H1 (cell line): ENCODE measurements around the gene MAML3. TPM values are rescaled to one million over a fixed set of nuclear protein-coding genes. Genes with fewer than 3 reads are reported as not detected.

ENCODE experiments used
- CTCF ChIA-PET: fragments of 300-600 bp; sonication (Branson Sonifier 250); formaldehyde crosslinking; loops from one replicate; lab custom pipeline; 2021; ENCODE audit not compliant: partially characterized antibody; lab: Charles Lee
- POLR2A ChIA-PET: fragments of 300-600 bp; sonication (Branson Sonifier 250); formaldehyde crosslinking; loops from one replicate; lab custom pipeline; 2021; ENCODE audit warnings: inconsistent platforms; ENCODE audit not compliant: partially characterized antibody; lab: Charles Lee
- DNase-seq, 2 experiments: peaks; one replicate each; pipeline versions ENCODE4 v3.0.0 to v3.0.0-alpha.2; 2010 to 2022; ENCODE audit warnings: low spot score in 2 of 2, low read depth in 1 of 2, mixed read lengths in 1 of 2
- FAIRE-seq: peaks from 2 replicates; lab custom pipeline; 2011; peaks lifted over from hg19 to GRCh38; lab: Jason Lieb, UNC
- H2AFZ ChIP-seq: 2 replicates; pipeline ENCODE4 v1.8.1; 2012; ENCODE audit warnings: low read length, inconsistent platforms
- H2AK5ac ChIP-seq: 2 replicates; pipeline ENCODE4 v1.6.1; 2013; ENCODE audit warnings: low read depth, low read length
- H2BK120ac ChIP-seq: replicated peaks from 2 replicates; pipeline ENCODE3; 2013; ENCODE audit warnings: low read depth, low read length, inconsistent platforms
- H2BK12ac ChIP-seq: 2 replicates; pipeline ENCODE4 v1.6.1; 2013; ENCODE audit warnings: low read depth, low read length
- H2BK15ac ChIP-seq: 2 replicates; pipeline ENCODE4 v1.6.1; 2013; ENCODE audit warnings: low read length
- H2BK20ac ChIP-seq: 2 replicates; pipeline ENCODE4 v1.6.1; 2013; ENCODE audit warnings: low read length
- H2BK5ac ChIP-seq: 2 replicates; pipeline ENCODE4 v1.6.1; 2013; ENCODE audit warnings: low read depth, low read length
- H3K14ac ChIP-seq: 2 replicates; pipeline ENCODE4 v1.6.1; 2013; ENCODE audit warnings: inconsistent platforms; ENCODE audit not compliant: insufficient read length
- H3K18ac ChIP-seq: 2 replicates; pipeline ENCODE4 v1.6.1; 2013; ENCODE audit warnings: low read length; ENCODE audit errors: extremely low read depth
- H3K23ac ChIP-seq: 2 replicates; pipeline ENCODE4 v1.6.1; 2013; ENCODE audit warnings: inconsistent platforms; ENCODE audit not compliant: insufficient read length
- H3K23me2 ChIP-seq: 2 replicates; pipeline ENCODE4 v1.6.1; 2013; ENCODE audit warnings: low read depth, low read length
- H3K27ac ChIP-seq: 2 replicates; pipeline ENCODE4 v1.6.1; 2011; ENCODE audit warnings: low read depth, low read length, inconsistent platforms
- H3K27me3 ChIP-seq, 4 experiments: replicated peaks in 1 of 4; 1 replicate in 1 of 4; 2 replicates in 3 of 4; pipeline versions ENCODE4 v1.6.1 to v1.8.1; 2011 to 2013; ENCODE audit warnings: low read length in 3 of 4, mild to moderate bottlenecking in 3 of 4, inconsistent platforms in 2 of 4, mixed read lengths in 2 of 4, moderate library complexity in 1 of 4; ENCODE audit not compliant: control insufficient read depth in 3 of 4, insufficient read depth in 3 of 4; ENCODE audit errors: extremely low read depth in 1 of 4
- H3K36me3 ChIP-seq, 4 experiments: 2 replicates each; pipeline versions ENCODE4 v1.6.1 to v1.8.1; 2011 to 2013; ENCODE audit warnings: mild to moderate bottlenecking in 4 of 4, low read length in 3 of 4, moderate library complexity in 2 of 4, control low read depth in 1 of 4, inconsistent platforms in 1 of 4; ENCODE audit not compliant: insufficient read depth in 4 of 4, control insufficient read depth in 2 of 4
- H3K4ac ChIP-seq: replicated peaks from 2 replicates; pipeline ENCODE3; 2013; ENCODE audit warnings: low read length, low read depth, mixed read lengths, inconsistent platforms; ENCODE audit not compliant: insufficient read length
- H3K4me1 ChIP-seq, 4 experiments: replicated peaks in 1 of 4; 1 replicate in 1 of 4; 2 replicates in 3 of 4; pipeline versions ENCODE4 v1.6.1 to v1.8.1; 2011 to 2013; ENCODE audit warnings: low read length in 3 of 4, inconsistent platforms in 2 of 4, mixed read lengths in 1 of 4; ENCODE audit not compliant: insufficient read depth in 4 of 4, control insufficient read depth in 3 of 4
- H3K4me2 ChIP-seq, 2 experiments: 2 replicates each; pipeline versions ENCODE4 v1.6.1 to v1.8.1; 2011 to 2013; ENCODE audit warnings: low read depth in 2 of 2, low read length in 2 of 2, control low read depth in 1 of 2, inconsistent platforms in 1 of 2, mild to moderate bottlenecking in 1 of 2; ENCODE audit not compliant: insufficient read depth in 1 of 2
- H3K4me3 ChIP-seq, 4 experiments: fragments of 200-600, 300-600 bp in 1 of 4; sonication (generic), shearing (Covaris generic), sonication (Bioruptor Twin) in 1 of 4; 2 replicates each; pipeline versions ENCODE4 v1.5.1 to v1.8.1; 2011 to 2016; ENCODE audit warnings: low read length in 4 of 4, low read depth in 3 of 4, control low read depth in 2 of 4, inconsistent platforms in 2 of 4, mild to moderate bottlenecking in 2 of 4, mixed read lengths in 1 of 4, moderate library complexity in 1 of 4; ENCODE audit not compliant: insufficient read depth in 2 of 4; ENCODE audit errors: extremely low read depth in 1 of 4
- H3K56ac ChIP-seq: replicated peaks from 2 replicates; pipeline ENCODE3; 2013; ENCODE audit warnings: low read depth, mild to moderate bottlenecking, mixed read lengths, low read length, inconsistent platforms; ENCODE audit not compliant: insufficient read length
- H3K79me1 ChIP-seq: 2 replicates; pipeline ENCODE4 v1.6.1; 2013; ENCODE audit warnings: low read depth, low read length, control low read depth
- H3K79me2 ChIP-seq, 2 experiments: 2 replicates each; pipeline versions ENCODE4 v1.6.1 to v1.8.1; 2012 to 2013; ENCODE audit warnings: low read length in 2 of 2, mild to moderate bottlenecking in 2 of 2, inconsistent platforms in 1 of 2; ENCODE audit not compliant: insufficient read depth in 2 of 2, control insufficient read depth in 1 of 2
- H3K9ac ChIP-seq, 4 experiments: replicated peaks in 1 of 4; 1 replicate in 1 of 4; 2 replicates in 3 of 4; pipeline versions ENCODE4 v1.6.1 to v1.8.1; 2011 to 2013; ENCODE audit warnings: low read depth in 3 of 4, low read length in 3 of 4, control low read depth in 2 of 4, mild to moderate bottlenecking in 2 of 4, moderate library complexity in 2 of 4, inconsistent platforms in 1 of 4; ENCODE audit errors: extremely low read depth in 1 of 4
- H3K9me3 ChIP-seq, 2 experiments: 2 replicates each; pipeline versions ENCODE4 v1.6.1 to v1.8.1; 2012 to 2013; ENCODE audit warnings: mild to moderate bottlenecking in 2 of 2, moderate library complexity in 2 of 2, control low read depth in 1 of 2, inconsistent platforms in 1 of 2, low read depth in 1 of 2, low read length in 1 of 2, mixed read lengths in 1 of 2; ENCODE audit not compliant: insufficient read depth in 2 of 2
- H4K20me1 ChIP-seq, 2 experiments: replicated peaks in 1 of 2; 2 replicates each; pipeline versions ENCODE3 to v1.8.1; 2011 to 2013; ENCODE audit warnings: inconsistent platforms in 2 of 2, low read length in 2 of 2, mild to moderate bottlenecking in 1 of 2; ENCODE audit not compliant: insufficient read depth in 2 of 2, control insufficient read depth in 1 of 2
- H4K5ac ChIP-seq: 2 replicates; pipeline ENCODE4 v1.6.1; 2013; ENCODE audit warnings: low read length, low read depth, mixed read lengths, inconsistent platforms; ENCODE audit not compliant: insufficient read length
- H4K8ac ChIP-seq: 2 replicates; pipeline ENCODE4 v1.8.0; 2013; ENCODE audit warnings: mild to moderate bottlenecking, moderate library complexity, low read length, inconsistent platforms; ENCODE audit not compliant: insufficient read depth; ENCODE audit errors: extremely low read depth
- H4K91ac ChIP-seq: replicated peaks from 2 replicates; pipeline ENCODE3; 2013; ENCODE audit warnings: low read length, mixed read lengths, inconsistent platforms; ENCODE audit not compliant: insufficient read length
- CEBPB ChIP-seq: IDR thresholded peaks from 2 replicates; pipeline ENCODE4 v1.6.1; 2012; ENCODE audit warnings: low read depth, low read length
- CREB1 ChIP-seq: IDR thresholded peaks from 2 replicates; pipeline ENCODE4 v1.6.1; 2012; ENCODE audit warnings: inconsistent platforms
- EZH2 ChIP-seq: fragments of 200-600 bp; sonication (generic); IDR thresholded peaks from 2 replicates; pipeline ENCODE4 v1.7.1; 2012; ENCODE audit warnings: low read depth, mild to moderate bottlenecking, moderate library complexity, low read length, inconsistent platforms; ENCODE audit not compliant: severe bottlenecking
- HDAC6 ChIP-seq: IDR thresholded peaks from one replicate; pipeline ENCODE4 v1.7.1; 2012; ENCODE audit warnings: low read depth, mild to moderate bottlenecking, inconsistent platforms, low read length, moderate library complexity
- JUN ChIP-seq: IDR thresholded peaks from 2 replicates; pipeline ENCODE4 v1.6.1; 2011; ENCODE audit warnings: low read depth, mild to moderate bottlenecking, improper control_type of control experiment, low read length
- KDM1A ChIP-seq: fragments of 200-600, 300-600 bp; sonication (generic); IDR thresholded peaks from 2 replicates; pipeline ENCODE4 v1.7.1; 2016; ENCODE audit warnings: mild to moderate bottlenecking, low read length, borderline replicate concordance
- KDM5A ChIP-seq: fragments of 200-600 bp; IDR thresholded peaks from 2 replicates; pipeline ENCODE4 v1.7.1; 2012; ENCODE audit warnings: mild to moderate bottlenecking, low read length, inconsistent platforms, mixed read lengths
- POLR2AphosphoS5 ChIP-seq: IDR thresholded peaks from 2 replicates; pipeline ENCODE4 v1.6.1; 2011; ENCODE audit warnings: low read depth, low read length
- RNF2 ChIP-seq: fragments of 200-900, 300-1000 bp; sonication (generic); IDR thresholded peaks from 2 replicates; pipeline ENCODE4 v1.7.1; 2016; ENCODE audit warnings: borderline replicate concordance, low read depth, mild to moderate bottlenecking, antibody characterized with exemption, low read length; ENCODE audit not compliant: poor library complexity, severe bottlenecking; ENCODE audit errors: missing control alignments
- RXRA ChIP-seq: IDR thresholded peaks from 2 replicates; pipeline ENCODE4 v1.6.1; 2011; ENCODE audit warnings: low read depth, mild to moderate bottlenecking, low read length, moderate library complexity; ENCODE audit not compliant: insufficient read depth
- SIN3A ChIP-seq, 2 experiments: IDR thresholded peaks in 1 of 2; conservative IDR thresholded peaks in 1 of 2; 2 replicates each; pipeline ENCODE4 v1.6.1; 2011 to 2012; ENCODE audit warnings: low read length in 2 of 2, improper control_type of control experiment in 1 of 2, low read depth in 1 of 2, mild to moderate bottlenecking in 1 of 2
- SIX5 ChIP-seq: IDR thresholded peaks from 2 replicates; pipeline ENCODE4 v1.6.1; 2011; ENCODE audit warnings: mild to moderate bottlenecking, low read depth, low read length
- SUZ12 ChIP-seq: fragments of 200-600 bp; sonication (generic); IDR thresholded peaks from 2 replicates; pipeline ENCODE4 v1.6.1; 2012; ENCODE audit warnings: mild to moderate bottlenecking, inconsistent platforms, low read length, moderate library complexity, mixed read lengths
- TCF12 ChIP-seq: IDR thresholded peaks from 2 replicates; pipeline ENCODE4 v1.6.1; 2011; ENCODE audit warnings: low read depth, mild to moderate bottlenecking, low read length
- YY1 ChIP-seq: IDR thresholded peaks from 2 replicates; pipeline ENCODE4 v1.6.1; 2011; ENCODE audit warnings: low read depth, mild to moderate bottlenecking, low read length
- WGBS, 2 experiments: shearing (Covaris generic) in 1 of 2; methylation state at CpG; one replicate each; pipeline versions ENCODE4 v1.1.6 to v1.1.7; 2013 to 2015; ENCODE audit warnings: low lambda C conversion rate in 2 of 2, mixed read lengths in 2 of 2, inconsistent platforms in 1 of 2, low coverage in 1 of 2, missing lambda C conversion rate in 1 of 2; ENCODE audit not compliant: insufficient replicate concordance in 2 of 2, insufficient coverage in 1 of 2, insufficient read length in 1 of 2; ENCODE audit errors: extremely low coverage in 1 of 2, missing lambda C conversion rate in 1 of 2; 5-methylcytosine and 5-hydroxymethylcytosine counted together
- polyA plus RNA-seq, 7 experiments: library from polyadenylated mRNA; depleted of rRNA in 3 of 7; stranded (reverse) in 5 of 7; unstranded in 2 of 7; fragments of >200 nt in 5 of 7; fragments of 200-250 nt in 2 of 7; gene quantifications; 1 replicate in 5 of 7; 2 replicates in 1 of 7; 4 replicates in 1 of 7; pipeline versions ENCODE4 v1.2.1 to v1.2.3, GENCODE V29; 2011 to 2013; ENCODE audit warnings: missing spikeins in 2 of 7, mixed read lengths in 2 of 7
- total RNA-seq: library from RNA; stranded (reverse); fragmentation: NEBNext Ultra II Directional; extraction: Animal tissue kit (Norgen Biotek cat#: 25700); gene quantifications from 2 replicates; pipeline ENCODE4 v1.2.1, GENCODE V29; 2021

Gene MAML3
- total and polyA plus RNA-seq, 2 of the 8 experiments (the other 6 are each of a cell fraction or from before 2014, with no cell fraction given), result 2.1 to 5.7 TPM

DNA sequence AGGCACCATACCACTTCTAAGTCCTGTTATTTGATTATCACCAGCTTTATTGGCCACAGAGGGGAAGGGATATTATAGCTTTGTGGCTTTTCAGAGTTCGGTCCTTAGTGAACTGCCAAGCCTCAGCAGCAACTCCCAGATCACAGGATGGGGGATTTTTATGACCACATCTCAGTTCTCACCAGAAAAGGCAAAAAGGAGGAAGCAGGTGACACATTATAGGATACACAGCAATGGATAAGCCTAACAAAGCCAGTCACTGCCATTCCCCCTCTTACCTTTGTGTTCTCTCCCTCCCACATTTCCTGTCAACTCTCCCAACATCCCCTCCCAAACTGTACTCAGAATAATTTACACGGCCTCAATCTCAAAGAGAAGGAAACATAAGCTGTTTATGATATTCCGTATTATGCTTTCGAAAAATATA is 345.6 kb downstream of the MAML3 start:
- Histone ChIP-seq H2BK15ac (no peak overlapping the region), H3K79me1 (no peaks in the 10 kb centered on the region), H3K14ac (no peak overlapping the region), H4K20me1 (no peaks in the 10 kb centered on the region), H2BK5ac (no peak overlapping the region), H3K36me3 (no peaks in the 10 kb centered on the region), H3K4me1 (peaks cover 0 to 3% (median 1%) of the 10 kb centered on the region in 4 experiments; a peak in 2 of 7 replicates), H4K8ac (no peak overlapping the region), H3K9ac (no peak overlapping the region), H2AFZ (no peak overlapping the region), H3K9me3 (peaks cover 6 to 7% of the 10 kb centered on the region in 2 experiments; a peak in 3 of 4 replicates), H3K79me2 (no peaks in the 10 kb centered on the region), H3K4me3 (no peak overlapping the region), H3K23me2 (no peaks in the 10 kb centered on the region), H2BK120ac (no peak overlapping the region), H3K4me2 (no peak overlapping the region), H2BK12ac (0 out of 2 replicates have a peak overlapping the region, but pooled peaks have one; percentile 12), H3K23ac (no peak overlapping the region), H3K27ac (no peak overlapping the region), H4K91ac (no peak overlapping the region), H3K27me3 (no peaks in the 10 kb centered on the region), H3K4ac (no peak overlapping the region), H2BK20ac (no peak overlapping the region), H3K56ac (no peak overlapping the region), H3K18ac (no peak overlapping the region), H2AK5ac (no peak overlapping the region), H4K5ac (no peak overlapping the region)
- DNase-seq (no peak), FAIRE-seq (no peak)
- 83% methylated on average over 4 of the region's 4 CpGs; no CpG with 5 or more reads in 1 of the 2 experiments for WGBS, 2 experiments
- ChIA-PET POLR2A (interaction anchor here (1.0 to 1.8 kb wide), 2 partner anchors 9 to 17 kb away, joined by 3 to 4 read pairs; no protein-coding TSS in a partner anchor), CTCF (interaction anchor here (0.8 to 2.4 kb wide), 11 partner anchors 8 to 522 kb away, joined by 3 to 10 read pairs (median 4); no protein-coding TSS in a partner anchor)
- TF ChIP-seq SIN3A (conservative IDR thresholded peaks at IDR 0.05 in 1 of 2, IDR thresholded peaks at IDR 0.05 in 1 of 2; ENCODE audit: low read depth in 1 of 2, low read length in 2 of 2) (no peak), RXRA (no peak), POLR2AphosphoS5 (no peak), TCF12 (no peak), KDM1A (no peak), HDAC6 (no peak), CREB1 (no peak), CEBPB (no peak), KDM5A (no peak), JUN (no peak), SIX5 (no peak), RNF2 (no peak), EZH2 (no peak), SUZ12 (no peak), YY1 (no peak)
